Activated CD4-positive, alpha-beta T cell treated with anti-CD3 and anti-CD28 coated beads, Interleukin-2, amount 10 ng/mL, durations not matched to agents 24 days and 14 days (primary cell): ENCODE data around the gene TCP10L. TPM values are rescaled to one million over a fixed set of nuclear protein-coding genes. Genes with fewer than 3 reads are reported as not detected.

ENCODE experiments used
- DNase-seq: peaks from one replicate; pipeline ENCODE4 v3.0.0; 2022
- H3K27ac Mint-ChIP-seq: one replicate; pipeline ENCODE4 v1.8.0; 2022; ENCODE audit warnings: mild to moderate bottlenecking, mixed read lengths
- H3K27me3 Mint-ChIP-seq: one replicate; pipeline ENCODE4 v1.8.0; 2022; ENCODE audit warnings: mixed read lengths
- H3K36me3 Mint-ChIP-seq: one replicate; pipeline ENCODE4 v1.8.0; 2022; ENCODE audit warnings: low read depth, mild to moderate bottlenecking, mixed read lengths
- H3K4me1 Mint-ChIP-seq: one replicate; pipeline ENCODE4 v1.8.0; 2021; ENCODE audit warnings: mixed read lengths
- H3K4me3 Mint-ChIP-seq: one replicate; pipeline ENCODE4 v1.8.0; 2022; ENCODE audit warnings: mild to moderate bottlenecking, moderate library complexity, mixed read lengths
- H3K9me3 Mint-ChIP-seq: one replicate; pipeline ENCODE4 v1.8.0; 2021; ENCODE audit warnings: mixed read lengths
- intact Hi-C: fragments of 100-400 bp; cut with micrococcal nuclease; formaldehyde crosslinking; loops from one replicate; pipeline ENCODE4 v1.15.1; 2023
- total RNA-seq: library from RNA; stranded (reverse); gene quantifications from 2 replicates; pipeline ENCODE4 v1.2.3, GENCODE V29; 2022

The TCP10L gene
- total RNA-seq, 1 donor from 2014 or later = 0.58 TPM

DNA sequence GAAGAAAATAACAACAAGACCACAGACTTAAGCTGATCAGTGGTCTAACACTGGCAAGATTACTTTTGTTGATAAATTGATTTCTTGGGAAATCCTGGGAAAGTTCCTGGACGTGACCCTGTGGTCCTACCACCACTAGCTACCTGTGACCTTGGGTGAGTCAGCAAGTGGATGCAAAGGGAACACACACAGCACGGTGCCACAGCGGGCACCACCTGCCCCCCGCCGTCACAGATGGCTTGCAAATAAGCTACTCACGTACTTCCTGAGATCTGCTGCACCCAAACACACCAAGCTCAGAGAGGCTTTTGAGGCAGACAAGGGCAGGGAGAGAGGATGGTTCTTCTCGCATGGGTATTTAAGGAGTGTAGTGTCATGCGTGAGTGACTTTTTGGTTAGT is 14.2 kb upstream of the TCP10L start:
- no peaks in the 10 kb centered on the region for H3K27me3 Mint-ChIP-seq
- intact Hi-C loops = no loop called here
- H3K36me3 Mint-ChIP-seq = peaks cover 25% of the 10 kb centered on the region
- DNase-seq = no peak
- H3K27ac Mint-ChIP-seq = no peak overlapping the region
- no peaks in the 10 kb centered on the region for H3K9me3 Mint-ChIP-seq
- peaks cover 6% of the 10 kb centered on the region for H3K4me1 Mint-ChIP-seq
- no peak overlapping the region for H3K4me3 Mint-ChIP-seq

DNA sequence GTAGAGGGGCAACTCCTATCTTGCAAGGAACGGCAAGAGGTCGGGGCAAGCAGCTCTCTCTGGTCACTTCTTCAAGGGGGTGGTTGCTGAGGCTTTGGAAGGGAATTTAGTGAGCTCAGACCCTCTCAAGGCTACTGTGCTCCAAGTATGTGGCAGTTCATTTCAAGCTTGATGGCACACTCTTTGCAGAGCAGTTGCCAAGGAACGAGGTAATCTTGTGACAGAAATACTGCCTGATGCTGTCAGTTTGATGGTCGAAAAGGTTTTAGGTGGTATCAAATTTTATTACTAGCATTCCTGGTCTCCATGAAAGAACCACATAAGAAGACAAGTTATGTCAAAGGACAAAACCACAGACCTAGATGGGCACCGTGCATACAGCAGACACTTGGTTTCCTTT is 13.8 kb upstream of the TCP10L start:
- H3K9me3 Mint-ChIP-seq = no peaks in the 10 kb centered on the region
- H3K27ac Mint-ChIP-seq = no peak overlapping the region
- no peaks in the 10 kb centered on the region for H3K27me3 Mint-ChIP-seq
- H3K4me3 Mint-ChIP-seq = no peak overlapping the region
- H3K4me1 Mint-ChIP-seq = peaks cover 6% of the 10 kb centered on the region
- DNase-seq = no peak
- intact Hi-C loops = no loop called here
- H3K36me3 Mint-ChIP-seq = peaks cover 25% of the 10 kb centered on the region

DNA sequence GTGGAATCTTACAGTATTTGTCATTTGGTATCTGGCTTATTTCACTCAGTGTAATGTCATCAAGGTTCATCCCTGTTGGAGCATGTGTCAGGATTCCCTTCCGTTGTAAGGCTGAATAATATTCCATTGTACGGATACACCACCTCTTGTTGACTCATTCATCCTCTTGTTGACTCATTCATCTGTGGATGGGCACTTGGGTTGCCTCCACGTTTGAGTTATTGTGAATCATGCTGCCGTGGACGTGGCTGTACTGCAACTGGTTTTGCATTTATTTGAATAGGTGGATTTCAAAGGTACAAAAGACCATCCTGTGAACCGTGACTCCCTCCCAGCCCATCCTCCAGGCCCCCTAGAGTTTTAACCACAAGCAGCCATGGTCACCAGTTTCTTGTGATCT is 11.9 kb upstream of the TCP10L start:
- no peak for DNase-seq
- peak overlapping the region; percentile 10 for H3K27ac Mint-ChIP-seq
- intact Hi-C loops = no loop called here
- H3K27me3 Mint-ChIP-seq = no peaks in the 10 kb centered on the region
- peaks cover 6% of the 10 kb centered on the region for H3K4me1 Mint-ChIP-seq
- no peak overlapping the region for H3K4me3 Mint-ChIP-seq
- H3K36me3 Mint-ChIP-seq = peaks cover 14% of the 10 kb centered on the region
- no peaks in the 10 kb centered on the region for H3K9me3 Mint-ChIP-seq

DNA sequence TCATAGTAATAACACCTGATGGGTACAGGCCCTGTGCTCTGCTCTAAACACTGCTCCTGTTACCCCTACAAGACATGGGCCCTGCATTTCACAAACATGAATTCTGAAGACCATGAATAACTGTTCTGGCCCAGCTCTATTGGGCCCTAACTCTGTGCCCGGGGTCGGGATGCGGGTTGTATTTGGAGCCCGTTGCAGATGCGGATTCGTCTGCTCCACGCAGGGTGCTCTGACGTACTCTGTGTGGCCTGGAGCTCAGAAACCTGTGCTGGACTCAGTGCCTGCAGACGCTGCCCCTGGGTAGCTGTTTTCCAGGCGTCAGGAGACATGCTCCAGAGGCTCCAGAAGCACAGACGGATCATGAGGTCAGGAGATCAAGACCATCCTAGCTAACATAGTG is 10.1 kb upstream of the TCP10L start:
- no peaks in the 10 kb centered on the region for H3K27me3 Mint-ChIP-seq
- no peak overlapping the region for H3K27ac Mint-ChIP-seq
- intact Hi-C loops = no loop called here
- H3K36me3 Mint-ChIP-seq = peaks cover 9% of the 10 kb centered on the region
- DNase-seq = no peak
- H3K4me1 Mint-ChIP-seq = peaks cover 6% of the 10 kb centered on the region
- H3K9me3 Mint-ChIP-seq = no peaks in the 10 kb centered on the region
- H3K4me3 Mint-ChIP-seq = no peak overlapping the region

DNA sequence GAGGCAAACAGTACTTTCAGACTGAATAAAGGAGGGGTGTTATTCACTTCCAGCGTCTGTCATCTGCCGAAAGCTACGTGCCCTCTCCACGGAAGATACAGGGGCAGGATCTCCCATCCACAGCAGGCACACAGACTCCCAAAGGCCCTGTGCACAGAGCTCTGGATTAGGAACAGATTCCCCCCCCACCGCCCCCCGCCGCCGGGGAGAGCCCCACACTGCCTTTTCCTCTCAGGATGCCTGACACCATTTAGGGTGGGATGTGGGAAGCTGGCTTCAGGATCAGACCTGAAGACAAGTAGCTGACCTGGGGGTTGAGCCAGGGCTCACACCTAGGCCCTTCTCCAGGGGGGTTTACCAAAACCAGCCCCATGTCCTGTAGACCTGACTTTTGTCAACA is 8.4 kb upstream of the TCP10L start:
- H3K36me3 Mint-ChIP-seq = peaks cover 2% of the 10 kb centered on the region
- H3K9me3 Mint-ChIP-seq = no peaks in the 10 kb centered on the region
- no peak for DNase-seq
- H3K27me3 Mint-ChIP-seq = no peaks in the 10 kb centered on the region
- peaks cover 5% of the 10 kb centered on the region for H3K4me1 Mint-ChIP-seq
- intact Hi-C loops = no loop called here
- H3K4me3 Mint-ChIP-seq = no peak overlapping the region
- no peak overlapping the region for H3K27ac Mint-ChIP-seq

DNA sequence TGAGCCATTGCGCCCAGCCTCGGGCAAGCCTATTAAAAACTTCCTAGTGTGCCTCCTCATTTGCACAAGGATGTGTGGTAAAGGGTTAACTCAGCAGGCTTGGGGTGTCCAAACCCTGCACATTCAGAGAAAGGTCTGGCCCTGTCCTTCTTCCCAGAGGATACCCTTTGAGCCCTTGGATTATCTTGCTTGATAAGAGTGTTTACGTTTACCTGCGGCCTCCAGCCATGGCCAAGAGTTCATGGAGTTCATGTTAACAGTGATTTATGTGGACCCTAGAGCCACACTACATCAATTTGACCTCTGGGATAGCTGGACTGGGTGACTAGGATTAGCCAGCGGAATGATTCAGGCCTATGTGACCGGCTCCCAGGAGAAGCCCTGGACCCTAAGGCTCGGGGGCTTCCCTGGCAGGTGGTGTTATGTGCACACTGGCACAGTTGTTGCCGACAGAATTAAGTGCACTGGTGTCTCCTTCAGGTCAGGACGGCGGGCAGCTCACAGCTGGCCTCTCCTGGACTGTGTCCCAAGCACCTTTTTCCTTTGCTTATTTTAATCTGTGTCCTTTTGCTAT is 7.7 kb upstream of the TCP10L start:
- Mint-ChIP-seq H3K4me3 (no peak overlapping the region), H3K27me3 (no peaks in the 10 kb centered on the region)
- no peak for DNase-seq

DNA sequence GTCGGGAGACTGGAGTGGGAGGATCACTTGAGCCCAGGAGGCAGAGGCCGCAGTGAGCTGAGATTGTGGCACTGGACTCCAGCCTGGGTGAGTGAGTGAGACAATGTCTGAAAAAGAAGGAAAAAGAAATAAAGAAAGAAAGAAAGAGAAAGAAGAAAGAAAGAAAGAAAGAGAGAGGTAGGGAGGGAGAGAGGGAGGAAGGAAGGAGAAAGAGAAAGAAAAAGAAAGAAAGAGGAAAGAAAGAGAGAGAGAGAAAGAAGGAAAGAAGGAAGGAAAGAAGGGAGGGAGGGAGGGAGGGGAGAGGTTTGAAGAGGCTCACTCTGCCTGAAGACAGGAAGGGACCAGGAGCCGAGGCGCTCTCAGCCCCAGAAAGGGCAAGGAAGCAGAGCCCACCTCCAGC is 4.8 kb upstream of the TCP10L start:
- Mint-ChIP-seq H3K36me3 (no peaks in the 10 kb centered on the region), H3K27ac (no peak overlapping the region), H3K4me3 (no peak overlapping the region), H3K27me3 (no peaks in the 10 kb centered on the region), H3K4me1 (no peaks in the 10 kb centered on the region), H3K9me3 (no peaks in the 10 kb centered on the region)
- no peak for DNase-seq
- intact Hi-C loops = no loop called here

More for the DNA sequence above, 7.7 kb upstream of the TCP10L start:
- intact Hi-C loops = no loop called here
- no peaks in the 10 kb centered on the region for H3K9me3 Mint-ChIP-seq
- H3K36me3 Mint-ChIP-seq = peaks cover 2% of the 10 kb centered on the region
- peaks cover 5% of the 10 kb centered on the region for H3K4me1 Mint-ChIP-seq
- no peak overlapping the region for H3K27ac Mint-ChIP-seq

DNA sequence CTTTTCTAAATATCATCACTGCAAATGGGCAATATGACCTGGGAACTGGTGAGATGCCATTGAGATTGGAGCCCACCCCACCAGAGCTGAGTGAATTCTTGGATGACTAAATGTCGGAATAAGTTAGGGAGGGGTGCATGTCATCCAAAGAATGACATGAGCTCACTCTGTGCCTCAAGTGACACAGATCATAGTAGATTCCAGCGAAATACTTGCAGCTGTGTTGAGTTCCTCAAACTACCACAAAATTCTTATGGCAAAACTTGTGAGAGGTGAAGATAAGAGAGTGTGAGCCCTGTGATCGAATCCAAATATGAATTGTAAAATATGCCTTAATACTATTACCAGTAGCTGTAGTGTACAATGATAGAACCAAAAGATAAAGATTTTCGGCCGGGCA is 2.3 kb upstream of the TCP10L start:
- Mint-ChIP-seq H3K27me3 (no peaks in the 10 kb centered on the region), H3K27ac (no peak overlapping the region), H3K4me3 (no peak overlapping the region), H3K4me1 (no peaks in the 10 kb centered on the region), H3K9me3 (no peaks in the 10 kb centered on the region), H3K36me3 (no peaks in the 10 kb centered on the region)
- DNase-seq = no peak
- intact Hi-C loops = no loop called here

DNA sequence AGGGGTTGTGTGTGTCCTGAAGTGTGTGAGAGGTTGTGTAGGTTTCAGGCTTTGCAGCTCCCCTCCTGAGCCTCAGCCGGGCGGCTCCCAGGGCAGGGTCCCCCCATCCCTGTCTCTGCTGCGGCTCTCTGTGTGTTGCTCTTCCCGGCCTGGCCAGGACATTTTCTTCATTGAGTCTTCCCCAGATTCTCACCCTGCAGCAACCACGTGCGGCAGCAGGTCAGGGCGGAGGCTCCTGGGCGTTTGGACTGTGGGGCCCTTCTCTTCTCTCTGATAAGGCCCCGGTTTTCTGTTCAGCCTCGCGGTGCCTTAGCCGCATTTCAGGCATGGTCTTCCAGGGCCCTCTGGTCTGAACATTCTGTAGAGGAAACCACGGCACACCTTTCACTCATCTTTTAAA is 1.8 kb upstream of the TCP10L start:
- no peaks in the 10 kb centered on the region for H3K27me3 Mint-ChIP-seq
- DNase-seq = no peak
- H3K4me1 Mint-ChIP-seq = no peaks in the 10 kb centered on the region
- H3K9me3 Mint-ChIP-seq = no peaks in the 10 kb centered on the region
- H3K27ac Mint-ChIP-seq = no peak overlapping the region
- intact Hi-C loops = no loop called here
- H3K36me3 Mint-ChIP-seq = no peaks in the 10 kb centered on the region
- H3K4me3 Mint-ChIP-seq = no peak overlapping the region

DNA sequence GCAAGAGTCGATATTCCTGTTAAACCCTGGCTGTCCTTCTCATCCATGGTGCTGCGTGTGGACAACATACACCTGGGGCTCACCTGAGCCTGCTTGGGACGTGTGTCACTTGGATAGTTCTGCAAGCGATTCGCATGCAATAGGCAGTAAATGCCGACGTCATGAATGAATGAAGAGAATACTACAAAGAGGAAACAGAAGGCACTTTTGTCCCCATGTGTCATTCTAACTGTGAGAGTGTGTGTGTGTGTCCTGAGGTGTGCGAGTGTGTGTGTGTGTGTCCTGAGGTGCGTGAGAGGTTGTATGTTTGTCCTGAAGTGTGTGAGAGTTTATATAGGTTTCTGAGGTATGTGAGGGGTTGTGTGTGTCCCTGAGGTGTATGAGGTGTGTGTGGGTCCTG is 647 bp upstream of the TCP10L start:
- intact Hi-C loops = no loop called here
- H3K4me1 Mint-ChIP-seq = no peaks in the 10 kb centered on the region
- no peak for DNase-seq
- H3K4me3 Mint-ChIP-seq = no peak overlapping the region
- H3K36me3 Mint-ChIP-seq = no peaks in the 10 kb centered on the region
- H3K27me3 Mint-ChIP-seq = no peaks in the 10 kb centered on the region
- H3K27ac Mint-ChIP-seq = no peak overlapping the region
- H3K9me3 Mint-ChIP-seq = no peaks in the 10 kb centered on the region

DNA sequence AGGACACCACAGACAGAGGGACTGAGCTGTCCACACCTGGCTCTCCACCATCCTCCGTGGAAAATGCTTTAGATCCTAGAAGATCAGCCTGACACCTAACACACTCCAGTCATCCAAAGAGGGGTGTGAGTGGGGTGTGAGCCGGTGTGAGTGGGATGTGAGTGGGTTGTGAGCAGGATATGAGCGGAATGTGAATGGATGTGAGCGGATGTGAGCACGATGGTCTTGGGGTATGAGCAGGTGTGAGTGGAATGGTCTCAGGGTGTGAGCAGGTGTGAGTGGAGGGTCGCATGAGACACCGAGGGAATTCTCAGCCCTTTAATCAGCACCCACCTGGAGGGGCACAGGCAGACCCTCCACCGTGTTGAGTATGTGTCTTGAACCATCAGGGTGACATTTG is 851 bp downstream of the TCP10L start:
- Mint-ChIP-seq H3K9me3 (no peaks in the 10 kb centered on the region), H3K36me3 (no peaks in the 10 kb centered on the region), H3K4me1 (no peaks in the 10 kb centered on the region), H3K27me3 (no peaks in the 10 kb centered on the region), H3K4me3 (no peak overlapping the region), H3K27ac (no peak overlapping the region)
- DNase-seq = no peak
- intact Hi-C loops = no loop called here

DNA sequence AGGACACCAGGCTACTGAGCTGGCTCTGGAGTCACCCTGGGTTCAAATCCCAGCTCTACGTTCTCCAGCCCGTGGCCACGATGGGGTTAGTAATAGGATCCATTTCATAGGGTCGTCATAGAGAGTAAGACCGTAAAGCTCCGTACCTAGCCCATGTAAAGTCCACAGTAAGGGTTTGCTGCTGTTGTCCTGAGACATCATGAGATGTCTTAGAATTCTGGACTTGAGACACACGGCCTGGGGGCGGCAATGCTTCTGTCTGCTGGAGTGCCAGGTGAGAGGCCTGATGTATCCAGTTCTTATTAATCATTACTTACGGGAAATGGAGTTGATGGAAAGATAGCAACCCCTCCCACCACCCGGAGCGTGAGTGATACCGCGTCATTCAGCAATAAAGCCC is 3.6 kb downstream of the TCP10L start:
- no peaks in the 10 kb centered on the region for H3K27me3 Mint-ChIP-seq
- no peaks in the 10 kb centered on the region for H3K4me1 Mint-ChIP-seq

DNA sequence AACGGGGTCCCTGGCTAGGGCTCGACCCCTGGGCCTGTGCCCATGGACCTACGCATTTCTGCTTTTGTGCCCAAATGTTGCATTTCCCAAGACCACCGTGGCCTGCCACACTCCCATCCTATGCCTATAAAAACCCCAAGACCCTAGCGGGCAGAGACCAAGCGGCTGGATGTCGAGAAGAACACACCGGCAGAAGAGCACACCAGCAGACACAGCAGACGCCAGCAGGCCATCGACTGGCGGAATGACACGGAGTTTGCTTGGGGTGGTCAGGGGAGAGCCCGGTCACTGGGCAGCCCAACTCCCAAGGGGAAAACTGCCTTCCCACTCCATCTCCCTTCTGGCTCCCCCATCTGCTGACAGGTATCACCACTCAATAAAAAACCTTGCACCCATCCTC is 4.4 kb downstream of the TCP10L start:
- intact Hi-C loops = no loop called here
- no peaks in the 10 kb centered on the region for H3K4me1 Mint-ChIP-seq
- H3K4me3 Mint-ChIP-seq = no peak overlapping the region
- H3K27me3 Mint-ChIP-seq = no peaks in the 10 kb centered on the region
- H3K9me3 Mint-ChIP-seq = no peaks in the 10 kb centered on the region
- no peak overlapping the region for H3K27ac Mint-ChIP-seq
- no peaks in the 10 kb centered on the region for H3K36me3 Mint-ChIP-seq
- no peak for DNase-seq

More for the DNA sequence above, 3.6 kb downstream of the TCP10L start:
- intact Hi-C loops = no loop called here
- no peak for DNase-seq
- Mint-ChIP-seq H3K9me3 (no peaks in the 10 kb centered on the region), H3K27ac (no peak overlapping the region), H3K36me3 (no peaks in the 10 kb centered on the region), H3K4me3 (no peak overlapping the region)

DNA sequence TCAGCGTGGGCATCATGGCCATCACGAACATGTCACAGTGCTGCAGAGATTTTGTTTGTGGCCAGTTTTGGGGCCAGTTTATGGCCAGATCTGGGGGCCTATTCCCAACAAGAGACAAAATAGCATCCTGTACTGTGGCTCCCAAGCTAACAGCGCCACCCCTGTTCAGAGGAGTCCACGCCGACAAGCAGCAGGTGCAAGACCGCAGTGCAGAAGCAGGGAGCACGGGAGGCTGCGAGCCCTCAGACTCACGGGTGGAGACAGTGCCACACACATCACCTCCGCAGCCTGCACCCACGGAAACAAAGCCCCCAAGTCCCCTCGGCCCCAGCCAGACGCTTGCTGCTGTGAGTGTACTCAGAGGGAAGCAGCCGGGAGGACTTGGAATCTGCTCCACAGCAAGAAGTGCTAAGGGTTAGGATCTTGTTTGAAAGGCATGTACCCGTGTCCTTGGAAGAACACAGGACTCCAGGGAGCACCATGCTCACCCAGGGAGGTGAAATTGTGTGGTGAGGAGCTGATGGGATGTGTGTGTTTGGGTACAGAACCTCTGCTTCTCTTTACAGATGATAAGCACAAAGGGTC is 7.1 kb downstream of the TCP10L start:
- H3K4me1 Mint-ChIP-seq = no peaks in the 10 kb centered on the region
- H3K9me3 Mint-ChIP-seq = no peaks in the 10 kb centered on the region
- intact Hi-C loops = no loop called here
- no peak overlapping the region for H3K27ac Mint-ChIP-seq
- H3K36me3 Mint-ChIP-seq = no peaks in the 10 kb centered on the region
- no peak overlapping the region for H3K4me3 Mint-ChIP-seq
- H3K27me3 Mint-ChIP-seq = peaks cover 2% of the 10 kb centered on the region
- no peak for DNase-seq

DNA sequence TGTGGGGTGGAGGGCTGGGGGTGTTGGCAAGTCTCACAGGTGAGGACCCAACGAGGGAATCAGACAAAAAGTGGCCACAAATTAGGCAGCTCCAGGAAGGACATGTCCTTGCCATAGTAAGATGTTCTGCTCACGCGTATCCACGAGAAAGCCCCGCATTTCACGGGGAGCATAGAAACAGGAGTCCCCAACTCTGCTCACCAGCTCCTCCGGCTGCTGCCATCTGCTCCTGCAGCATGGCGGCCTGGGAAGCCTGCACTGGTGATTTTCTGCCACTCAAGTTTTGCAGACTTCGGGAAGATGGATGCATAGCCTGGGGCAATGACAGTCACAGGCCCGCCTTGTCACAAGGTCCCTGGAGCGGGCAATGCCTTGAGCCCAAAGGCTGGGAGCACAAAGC is 9.3 kb downstream of the TCP10L start:
- no peaks in the 10 kb centered on the region for H3K36me3 Mint-ChIP-seq
- intact Hi-C loops = no loop called here
- H3K27me3 Mint-ChIP-seq = peaks cover 2% of the 10 kb centered on the region
- no peak overlapping the region for H3K4me3 Mint-ChIP-seq
- H3K4me1 Mint-ChIP-seq = no peaks in the 10 kb centered on the region
- no peak overlapping the region for H3K27ac Mint-ChIP-seq
- H3K9me3 Mint-ChIP-seq = no peaks in the 10 kb centered on the region
- no peak for DNase-seq
